GM21381 (cell line): ENCODE results near the gene AOAH.
A peak's percentile ranks its signal among the peaks of the same experiment; 100 is the strongest.

ENCODE experiments used
- ATAC-seq: cut with Tn5 transposase; IDR thresholded peaks from one replicate; pipeline ENCODE4 v1.9.1; 2021; ENCODE audit warnings: mild to moderate bottlenecking, moderate library complexity; ENCODE audit not compliant: unreplicated experiment

The AOAH gene

GRCh38 chr7:36565792-36566356 is 158.4 kb downstream of the AOAH start:
- no peak for ATAC-seq

GRCh38 chr7:36564489-36564888 is 159.8 kb downstream of the AOAH start:
- ATAC-seq: no peak

- no peak for ATAC-seq
These were observed 160.5 kb downstream of the AOAH start for GRCh38 chr7:36563706-36564327.

GRCh38 chr7:36562121-36562520 is 162.2 kb downstream of the AOAH start:
- ATAC-seq: no peak

GRCh38 chr7:36549029-36549428 is 175.3 kb downstream of the AOAH start:
- ATAC-seq: no peak

GRCh38 chr7:36547416-36547815 is 176.9 kb downstream of the AOAH start:
- ATAC-seq: no peak

GRCh38 chr7:36546331-36546730 is 178.0 kb downstream of the AOAH start:
- ATAC-seq: no peak

- no peak for ATAC-seq
These were observed 179.0 kb downstream of the AOAH start for GRCh38 chr7:36545291-36545690.

GRCh38 chr7:36538126-36538525 is 186.2 kb downstream of the AOAH start:
- no peak for ATAC-seq

- no peak for ATAC-seq
These were observed 188.2 kb downstream of the AOAH start for GRCh38 chr7:36535866-36536664.

GRCh38 chr7:36533717-36534116 is 190.6 kb downstream of the AOAH start:
- ATAC-seq: no peak

- ATAC-seq: no peak
These were observed 191.3 kb downstream of the AOAH start for GRCh38 chr7:36532981-36533499.

- no peak for ATAC-seq
These were observed 192.3 kb downstream of the AOAH start for GRCh38 chr7:36531951-36532350.

GRCh38 chr7:36530456-36530855 is 193.8 kb downstream of the AOAH start:
- ATAC-seq: no peak

GRCh38 chr7:36527549-36527913 is 196.8 kb downstream of the AOAH start:
- no peak for ATAC-seq

GRCh38 chr7:36526863-36527548 is 197.3 kb downstream of the AOAH start:
- ATAC-seq: peak; percentile 72

GRCh38 chr7:36523371-36524101 is 200.8 kb downstream of the AOAH start:
- no peak for ATAC-seq

GRCh38 chr7:36522453-36523007 is 201.8 kb downstream of the AOAH start:
- ATAC-seq: no peak

- ATAC-seq: no peak
These were observed 202.4 kb downstream of the AOAH start for GRCh38 chr7:36521911-36522310.

GRCh38 chr7:36521133-36521532 is 203.2 kb downstream of the AOAH start:
- ATAC-seq: no peak
